ENCODE measurements around the gene TSHZ3. TPM values are rescaled to one million over a fixed set of nuclear protein-coding genes. Genes with fewer than 3 reads are reported as not detected.

The TSHZ3 gene
- total RNA-seq, 4 donors from 2014 or later, result 2.1 to 3.2 (median 2.7) TPM

GRCh38 chr19:31335716-31336115 is 13.5 kb downstream of the TSHZ3 start:
- WGBS, result 84% methylated on average over 6 of the region's 6 CpGs
- no peak overlapping the region for H3K4me3 ChIP-seq
- no peak overlapping the region for H3K27ac ChIP-seq
- TF ChIP-seq POLR2AphosphoS5 (IDR thresholded peaks at IDR 0.05) (no peak), EP300 (IDR thresholded peaks at IDR 0.05) (no peak)
- no peak for DNase-seq (ENCODE audit: low spot score in 2 of 2)
- H3K9me3 ChIP-seq, result no peaks in the 10 kb centered on the region
- H3K4me1 ChIP-seq, result peaks cover 20% of the 10 kb centered on the region
- H3K27me3 ChIP-seq, result no peaks in the 10 kb centered on the region
- H3K36me3 ChIP-seq, result no peaks in the 10 kb centered on the region

GRCh38 chr19:31334849-31335624 is 14.2 kb downstream of the TSHZ3 start:
- TF ChIP-seq EP300 (IDR thresholded peaks at IDR 0.05) (no peak), POLR2A (IDR thresholded peaks at IDR 0.05) (no peak), POLR2AphosphoS5 (IDR thresholded peaks at IDR 0.05) (no peak)
- TF ChIP-seq, protein P1, sequence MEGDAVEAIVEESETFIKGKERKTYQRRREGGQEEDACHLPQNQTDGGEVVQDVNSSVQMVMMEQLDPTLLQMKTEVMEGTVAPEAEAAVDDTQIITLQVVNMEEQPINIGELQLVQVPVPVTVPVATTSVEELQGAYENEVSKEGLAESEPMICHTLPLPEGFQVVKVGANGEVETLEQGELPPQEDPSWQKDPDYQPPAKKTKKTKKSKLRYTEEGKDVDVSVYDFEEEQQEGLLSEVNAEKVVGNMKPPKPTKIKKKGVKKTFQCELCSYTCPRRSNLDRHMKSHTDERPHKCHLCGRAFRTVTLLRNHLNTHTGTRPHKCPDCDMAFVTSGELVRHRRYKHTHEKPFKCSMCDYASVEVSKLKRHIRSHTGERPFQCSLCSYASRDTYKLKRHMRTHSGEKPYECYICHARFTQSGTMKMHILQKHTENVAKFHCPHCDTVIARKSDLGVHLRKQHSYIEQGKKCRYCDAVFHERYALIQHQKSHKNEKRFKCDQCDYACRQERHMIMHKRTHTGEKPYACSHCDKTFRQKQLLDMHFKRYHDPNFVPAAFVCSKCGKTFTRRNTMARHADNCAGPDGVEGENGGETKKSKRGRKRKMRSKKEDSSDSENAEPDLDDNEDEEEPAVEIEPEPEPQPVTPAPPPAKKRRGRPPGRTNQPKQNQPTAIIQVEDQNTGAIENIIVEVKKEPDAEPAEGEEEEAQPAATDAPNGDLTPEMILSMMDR (IDR thresholded peaks at IDR 0.05), result no peak
- DNase-seq (ENCODE audit: low spot score in 2 of 2), result no peak
- Histone ChIP-seq H3K36me3 (no peaks in the 10 kb centered on the region), H3K27ac (no peak overlapping the region), H3K27me3 (no peaks in the 10 kb centered on the region), H3K4me3 (no peak overlapping the region), H3K4me1 (peaks cover 21% of the 10 kb centered on the region), H3K9me3 (no peaks in the 10 kb centered on the region)
- 86% methylated on average over 12 of the region's 12 CpGs for WGBS

DNA sequence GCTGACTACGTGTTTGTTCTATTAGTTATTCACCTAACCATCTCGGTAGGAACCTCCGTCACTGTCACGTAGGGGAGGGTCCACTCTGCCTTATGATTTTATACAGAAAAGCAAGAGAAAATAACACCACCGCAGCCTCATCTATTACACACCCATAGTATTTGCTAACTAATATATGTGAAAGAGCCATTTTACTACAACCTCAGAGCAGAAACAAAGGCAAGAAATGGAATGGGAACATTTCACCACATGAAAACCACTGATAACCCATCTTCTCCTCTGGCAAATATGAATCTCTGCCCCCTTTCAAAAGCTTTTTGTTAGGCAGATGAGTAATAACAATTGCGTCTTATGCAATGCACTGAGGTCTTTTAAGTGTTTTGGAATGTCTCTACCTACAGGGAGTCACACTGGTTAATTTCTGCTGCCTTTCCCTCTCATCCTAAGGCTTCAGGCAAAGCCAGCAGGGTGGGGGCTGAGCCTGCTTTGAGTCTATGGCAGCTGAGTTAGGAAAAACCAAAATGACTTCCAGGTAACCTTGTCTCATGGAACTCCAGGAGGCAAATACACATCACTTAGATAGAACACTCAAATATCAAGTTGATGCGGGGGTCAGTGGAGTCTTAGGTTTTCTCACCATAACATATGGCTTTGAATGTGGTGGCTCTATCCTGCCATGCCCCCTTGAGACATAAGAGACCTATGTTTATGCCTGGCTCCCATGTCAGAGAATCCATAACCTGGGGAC is 15.0 kb downstream of the TSHZ3 start:
- Histone ChIP-seq H3K4me1 (peaks cover 14% of the 10 kb centered on the region), H3K9me3 (no peaks in the 10 kb centered on the region), H3K27me3 (no peaks in the 10 kb centered on the region), H3K4me3 (no peak overlapping the region), H3K36me3 (no peaks in the 10 kb centered on the region), H3K27ac (no peak overlapping the region)
- WGBS, result 88% methylated on average over 7 of the region's 7 CpGs
- no peak for DNase-seq (ENCODE audit: low spot score in 2 of 2)
- TF ChIP-seq, protein P1 (IDR thresholded peaks at IDR 0.05), result no peak
- TF ChIP-seq EP300 (IDR thresholded peaks at IDR 0.05) (no peak), POLR2AphosphoS5 (IDR thresholded peaks at IDR 0.05) (no peak), POLR2A (IDR thresholded peaks at IDR 0.05) (no peak)

DNA sequence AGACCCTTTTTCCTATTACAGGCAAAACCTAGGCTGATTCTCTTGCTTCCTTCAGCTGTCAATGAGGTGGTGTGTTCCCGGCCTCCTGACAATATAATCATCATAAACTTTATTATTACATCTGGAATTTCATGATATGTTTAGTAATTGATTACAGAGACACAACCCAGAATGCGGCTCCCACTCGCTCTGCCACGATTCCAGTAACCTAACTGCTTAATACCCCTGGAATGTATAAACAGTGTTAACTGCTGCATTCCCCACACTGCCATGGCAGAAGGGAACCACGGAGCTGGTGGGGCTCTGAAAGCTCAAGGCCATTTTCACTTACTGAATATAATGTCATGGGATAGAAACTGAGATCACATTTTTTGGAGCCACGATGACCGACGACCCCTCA is 17.1 kb downstream of the TSHZ3 start:
- DNase-seq (ENCODE audit: low spot score in 2 of 2), result no peak
- 81% methylated on average over 8 of the region's 8 CpGs for WGBS
- H3K36me3 ChIP-seq, result no peaks in the 10 kb centered on the region
- no peaks in the 10 kb centered on the region for H3K27me3 ChIP-seq
- no peak for TF ChIP-seq POLR2AphosphoS5 (IDR thresholded peaks at IDR 0.05)
- no peak for TF ChIP-seq EP300 (IDR thresholded peaks at IDR 0.05)
- TF ChIP-seq, protein P1 (IDR thresholded peaks at IDR 0.05), result no peak
- TF ChIP-seq POLR2A (IDR thresholded peaks at IDR 0.05), result no peak
- H3K9me3 ChIP-seq, result no peaks in the 10 kb centered on the region
- peaks cover 9% of the 10 kb centered on the region for H3K4me1 ChIP-seq
- H3K4me3 ChIP-seq, result no peak overlapping the region
- no peak overlapping the region for H3K27ac ChIP-seq

DNA sequence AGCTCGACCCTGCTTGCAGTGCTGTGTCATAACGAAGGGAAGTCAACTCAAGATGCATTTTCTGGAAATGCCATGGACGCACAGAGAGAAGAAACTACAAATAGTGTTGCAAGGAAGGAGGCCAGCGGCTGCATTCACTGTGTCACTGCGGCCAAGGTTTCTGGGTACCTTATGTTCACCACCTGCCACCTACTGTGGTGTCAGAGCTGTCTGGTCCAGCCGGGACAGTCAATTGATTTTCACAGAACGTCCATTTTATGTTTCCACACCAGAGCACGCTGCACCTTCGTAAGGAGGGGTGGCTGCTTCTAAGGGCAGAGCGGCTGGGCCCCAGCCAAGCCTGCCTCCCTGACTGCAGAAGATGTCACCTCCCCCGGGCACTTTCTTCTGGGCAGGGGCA is 17.7 kb downstream of the TSHZ3 start:
- whole genome bisulfite sequencing, result 84% methylated on average over 11 of the region's 11 CpGs
- DNase-seq (ENCODE audit: low spot score in 2 of 2), result no peak
- TF ChIP-seq POLR2A (IDR thresholded peaks at IDR 0.05) (no peak), POLR2AphosphoS5 (IDR thresholded peaks at IDR 0.05) (no peak), EP300 (IDR thresholded peaks at IDR 0.05) (no peak)
- TF ChIP-seq, protein P1 (IDR thresholded peaks at IDR 0.05), result no peak
- H3K27ac ChIP-seq, result no peak overlapping the region
- H3K36me3 ChIP-seq, result no peaks in the 10 kb centered on the region
- H3K27me3 ChIP-seq, result no peaks in the 10 kb centered on the region
- no peak overlapping the region for H3K4me3 ChIP-seq
- H3K4me1 ChIP-seq, result peaks cover 9% of the 10 kb centered on the region
- H3K9me3 ChIP-seq, result no peaks in the 10 kb centered on the region

Measured in suprapubic skin (tissue), 4 donors.